Adrenal gland (tissue), 5 donors: ENCODE measurements around the gene TNNI3.

Experiments used
- POLR2A ChIP-seq, 2 donors: fragments of 450-650 bp; IDR thresholded peaks; one replicate each; pipeline ENCODE4 v1.6.1; 2017; ENCODE audit warnings: antibody characterized with exemption in 2 of 2, mild to moderate bottlenecking in 2 of 2, moderate library complexity in 1 of 2
- TF ChIP-seq, protein P1 (sequence below), 6 experiments: fragments of 450-650 bp in 4 of 6; fragments of 200-600 bp in 2 of 6; sonication (generic) in 1 of 6; IDR thresholded peaks; 1 replicate in 5 of 6; 2 replicates in 1 of 6; pipeline versions ENCODE4 v1.5.1 to v1.8.0; 2016 to 2021; ENCODE audit warnings: antibody characterized with exemption in 6 of 6, mild to moderate bottlenecking in 2 of 6, moderate library complexity in 1 of 6
- donor health status: DM: no; HTN: no; CAD: no.

DNA sequence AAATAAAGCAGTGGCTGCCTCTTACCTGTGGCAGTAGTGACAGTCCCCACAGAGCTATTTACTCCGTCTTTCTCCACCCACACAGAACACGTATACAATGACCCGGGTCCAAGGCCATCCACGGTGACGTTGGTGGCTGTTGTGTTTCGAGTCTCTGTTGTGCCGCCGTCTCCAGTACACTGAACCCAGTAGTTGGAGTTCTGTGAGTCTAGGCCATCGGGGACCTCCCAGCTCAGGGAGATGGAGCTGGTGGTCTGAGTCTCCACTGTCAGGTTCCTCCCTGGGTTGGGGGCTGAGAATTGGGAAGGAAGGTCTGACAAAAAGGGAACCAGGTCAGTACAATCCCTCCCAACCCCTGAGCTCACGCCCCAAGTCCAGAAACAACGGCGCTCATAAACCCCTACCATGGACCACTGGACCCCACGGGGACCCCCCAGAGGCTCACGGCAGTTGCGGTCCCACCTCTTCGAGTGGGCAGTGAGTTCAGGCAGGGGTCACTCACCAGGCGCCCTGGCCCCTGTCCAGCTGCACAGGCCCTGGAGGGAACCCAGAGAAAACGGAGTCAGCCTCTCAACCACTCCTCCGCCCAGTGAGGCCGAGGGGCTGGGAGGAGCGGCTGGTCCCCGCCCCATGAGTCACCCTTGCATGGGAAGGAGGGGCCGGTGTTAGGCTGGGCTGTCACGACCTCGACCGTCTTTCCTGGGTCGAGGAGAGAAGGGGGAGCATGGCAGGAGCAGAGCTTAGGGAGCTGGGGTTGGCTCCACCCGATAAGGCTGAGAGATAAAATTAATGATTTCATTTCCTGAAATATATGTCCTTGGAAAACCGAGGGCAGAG lies 49.4 kb upstream of the TNNI3 start:
- TF ChIP-seq, protein P1, sequence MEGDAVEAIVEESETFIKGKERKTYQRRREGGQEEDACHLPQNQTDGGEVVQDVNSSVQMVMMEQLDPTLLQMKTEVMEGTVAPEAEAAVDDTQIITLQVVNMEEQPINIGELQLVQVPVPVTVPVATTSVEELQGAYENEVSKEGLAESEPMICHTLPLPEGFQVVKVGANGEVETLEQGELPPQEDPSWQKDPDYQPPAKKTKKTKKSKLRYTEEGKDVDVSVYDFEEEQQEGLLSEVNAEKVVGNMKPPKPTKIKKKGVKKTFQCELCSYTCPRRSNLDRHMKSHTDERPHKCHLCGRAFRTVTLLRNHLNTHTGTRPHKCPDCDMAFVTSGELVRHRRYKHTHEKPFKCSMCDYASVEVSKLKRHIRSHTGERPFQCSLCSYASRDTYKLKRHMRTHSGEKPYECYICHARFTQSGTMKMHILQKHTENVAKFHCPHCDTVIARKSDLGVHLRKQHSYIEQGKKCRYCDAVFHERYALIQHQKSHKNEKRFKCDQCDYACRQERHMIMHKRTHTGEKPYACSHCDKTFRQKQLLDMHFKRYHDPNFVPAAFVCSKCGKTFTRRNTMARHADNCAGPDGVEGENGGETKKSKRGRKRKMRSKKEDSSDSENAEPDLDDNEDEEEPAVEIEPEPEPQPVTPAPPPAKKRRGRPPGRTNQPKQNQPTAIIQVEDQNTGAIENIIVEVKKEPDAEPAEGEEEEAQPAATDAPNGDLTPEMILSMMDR (IDR thresholded peaks at IDR 0.05): no peak
- peak; percentile 82 to 96 for TF ChIP-seq POLR2A (IDR thresholded peaks at IDR 0.05)
